HFF-Myc (cell line): Measurements from ENCODE around the gene CCDC3.

ENCODE experiments used
- DNase-seq: peaks from one replicate; pipeline ENCODE4 v3.0.0-alpha.2; 2011; ENCODE audit warnings: low read depth; ENCODE audit errors: extremely low read depth
- H3K4me3 ChIP-seq: replicated peaks from 2 replicates; pipeline ENCODE4 v1.5.1; 2011; ENCODE audit warnings: low read depth, mild to moderate bottlenecking, control low read depth, low read length
- CTCF ChIP-seq: IDR thresholded peaks from 2 replicates; pipeline ENCODE4 v1.5.1; 2012; ENCODE audit warnings: mild to moderate bottlenecking, low read depth, low read length, control low read depth; ENCODE audit errors: missing control alignments

Gene CCDC3

GRCh38 chr10:12958546-12959110 is 42.9 kb downstream of the CCDC3 start:
- no peak for TF ChIP-seq CTCF
- no peak for DNase-seq
- H3K4me3 ChIP-seq, result no peak overlapping the region

- DNase-seq, result no peak
- no peak for TF ChIP-seq CTCF
- no peak overlapping the region for H3K4me3 ChIP-seq
These were observed 44.4 kb downstream of the CCDC3 start for GRCh38 chr10:12957081-12957480.

- no peak overlapping the region for H3K4me3 ChIP-seq
- no peak for TF ChIP-seq CTCF
- no peak for DNase-seq
These were observed 46.6 kb downstream of the CCDC3 start for GRCh38 chr10:12954866-12955265.

- no peak overlapping the region for H3K4me3 ChIP-seq
- no peak for DNase-seq
- TF ChIP-seq CTCF, result no peak
These were observed 50.9 kb downstream of the CCDC3 start for GRCh38 chr10:12950583-12951128.

- H3K4me3 ChIP-seq, result no peak overlapping the region
- TF ChIP-seq CTCF, result no peak
- DNase-seq, result no peak
These were observed 52.3 kb downstream of the CCDC3 start for GRCh38 chr10:12949248-12949647.

GRCh38 chr10:12947741-12948140 is 53.8 kb downstream of the CCDC3 start:
- no peak for TF ChIP-seq CTCF
- no peak for DNase-seq
- H3K4me3 ChIP-seq, result no peak overlapping the region

- no peak for TF ChIP-seq CTCF
- DNase-seq, result no peak
- no peak overlapping the region for H3K4me3 ChIP-seq
These were observed 55.1 kb downstream of the CCDC3 start for GRCh38 chr10:12946372-12946771.
